HepG2 (cell line): ENCODE measurements around the gene YPEL4. TPM values are rescaled to one million over a fixed set of nuclear protein-coding genes. Genes with fewer than 3 reads are reported as not detected.

Experiments
- CREM ChIP-seq, 2 experiments: sonication (generic) in 1 of 2; formaldehyde crosslinking in 1 of 2; IDR thresholded peaks; 2 replicates each; pipeline versions ENCODE4 v1.4.0 to v1.6.1; 2016 to 2020; ENCODE audit warnings: antibody characterized with exemption in 1 of 2, mild to moderate bottlenecking in 1 of 2, missing genetic modification reagents in 1 of 2
- GRHL1 ChIP-seq: sonication (generic); formaldehyde crosslinking; conservative IDR thresholded peaks from 2 replicates; pipeline ENCODE4 v1.8.0; 2022; ENCODE audit warnings: missing genetic modification reagents
- KLF9 ChIP-seq: IDR thresholded peaks from 2 replicates; pipeline ENCODE4 v1.6.1; 2016; ENCODE audit warnings: low read depth
- LCORL ChIP-seq, 2 experiments: fragments of 450-650 bp in 1 of 2; sonication (generic) in 1 of 2; formaldehyde crosslinking in 1 of 2; IDR thresholded peaks; 2 replicates each; pipeline versions ENCODE4 v1.5.0 to v1.6.1; 2017 to 2020; ENCODE audit warnings: antibody characterized with exemption in 1 of 2, missing genetic modification reagents in 1 of 2
- NFE2 ChIP-seq: sonication (generic); formaldehyde crosslinking; IDR thresholded peaks from 2 replicates; pipeline ENCODE4 v1.4.0; 2020; ENCODE audit warnings: missing genetic modification reagents
- RORA ChIP-seq: sonication (generic); formaldehyde crosslinking; IDR thresholded peaks from 2 replicates; pipeline ENCODE4 v1.5.0; 2020; ENCODE audit warnings: mild to moderate bottlenecking, missing genetic modification reagents, moderate library complexity
- SIX1 ChIP-seq: sonication (generic); formaldehyde crosslinking; IDR thresholded peaks from 2 replicates; pipeline ENCODE4 v1.4.0; 2020; ENCODE audit warnings: missing genetic modification reagents, borderline replicate concordance
- SP140L ChIP-seq: sonication (generic); formaldehyde crosslinking; IDR thresholded peaks from 2 replicates; pipeline ENCODE4 v1.4.0; 2020; ENCODE audit warnings: missing genetic modification reagents, borderline replicate concordance
- TBL1XR1 ChIP-seq: fragments of 150-350 bp; IDR thresholded peaks from 2 replicates; pipeline ENCODE4 v1.6.1; 2014; ENCODE audit warnings: borderline replicate concordance, low read length; ENCODE audit not compliant: partially characterized antibody
- THAP8 ChIP-seq: sonication (generic); formaldehyde crosslinking; IDR thresholded peaks from 2 replicates; pipeline ENCODE4 v1.5.1; 2020; ENCODE audit warnings: missing genetic modification reagents, mild to moderate bottlenecking, borderline replicate concordance
- USF2 ChIP-seq, 2 experiments: sonication (generic) in 1 of 2; formaldehyde crosslinking in 1 of 2; IDR thresholded peaks; 2 replicates each; pipeline versions ENCODE4 v1.5.1 to v1.6.1; 2011 to 2020; ENCODE audit warnings: borderline replicate concordance in 1 of 2, low read depth in 1 of 2, low read length in 1 of 2, mild to moderate bottlenecking in 1 of 2, missing genetic modification reagents in 1 of 2, moderate library complexity in 1 of 2
- ZBTB34 ChIP-seq: sonication (generic); formaldehyde crosslinking; IDR thresholded peaks from 2 replicates; pipeline ENCODE4 v1.8.0; 2022; ENCODE audit warnings: mild to moderate bottlenecking, missing genetic modification reagents
- ZKSCAN1 ChIP-seq: fragments of 150-350 bp; IDR thresholded peaks from 2 replicates; pipeline ENCODE4 v1.6.1; 2014; ENCODE audit warnings: low read length
- ZMYM3 ChIP-seq: sonication (generic); formaldehyde crosslinking; IDR thresholded peaks from 2 replicates; pipeline ENCODE4 v1.5.1; 2020; ENCODE audit warnings: mild to moderate bottlenecking, missing genetic modification reagents
- ZNF10 ChIP-seq: sonication (generic); formaldehyde crosslinking; IDR thresholded peaks from 2 replicates; pipeline ENCODE4 v1.4.0; 2020; ENCODE audit warnings: mild to moderate bottlenecking, low read depth, missing genetic modification reagents, borderline replicate concordance
- ZNF20 ChIP-seq: sonication (generic); formaldehyde crosslinking; IDR thresholded peaks from 2 replicates; pipeline ENCODE4 v1.4.0; 2020; ENCODE audit warnings: mild to moderate bottlenecking, moderate library complexity, missing genetic modification reagents
- ZNF30 ChIP-seq: sonication (generic); formaldehyde crosslinking; IDR thresholded peaks from 2 replicates; pipeline ENCODE4 v1.5.0; 2020; ENCODE audit warnings: mild to moderate bottlenecking, missing genetic modification reagents
- ZNF362 ChIP-seq: sonication (generic); formaldehyde crosslinking; IDR thresholded peaks from 2 replicates; pipeline ENCODE4 v1.4.0; 2020; ENCODE audit warnings: missing genetic modification reagents, mild to moderate bottlenecking, borderline replicate concordance
- ZNF367 ChIP-seq: sonication (generic); formaldehyde crosslinking; IDR thresholded peaks from 2 replicates; pipeline ENCODE4 v1.4.0; 2020; ENCODE audit warnings: missing genetic modification reagents, borderline replicate concordance
- ZNF615 ChIP-seq: sonication (generic); formaldehyde crosslinking; IDR thresholded peaks from 2 replicates; pipeline ENCODE4 v1.5.0; 2020; ENCODE audit warnings: mild to moderate bottlenecking, missing genetic modification reagents, borderline replicate concordance
- ZNF674 ChIP-seq: sonication (generic); formaldehyde crosslinking; IDR thresholded peaks from 2 replicates; pipeline ENCODE4 v1.5.0; 2020; ENCODE audit warnings: low read depth, mild to moderate bottlenecking, missing genetic modification reagents
- polyA plus RNA-seq, 8 experiments: library from polyadenylated mRNA; depleted of rRNA in 3 of 8; stranded (reverse) in 7 of 8; unstranded in 1 of 8; fragments of >200 nt; fragmentation: Illumina TruSeq in 4 of 8; extraction: Trizol in 4 of 8; gene quantifications; 2 replicates each; pipeline versions ENCODE4 v1.2.1 to v1.2.3, GENCODE V29; 2011 to 2016; ENCODE audit warnings: low read depth in 4 of 8, missing spikeins in 1 of 8, mixed read lengths in 1 of 8; ENCODE audit not compliant: insufficient read depth in 1 of 8
- total RNA-seq, 5 experiments: library from RNA; depleted of rRNA; stranded (reverse); fragments of >200 nt; fragmentation: Illumina TruSeq; extraction: Trizol; gene quantifications; 2 replicates each; pipeline ENCODE4 v1.2.3, GENCODE V29; 2016; ENCODE audit warnings: low read depth in 1 of 5

The YPEL4 gene
- total and polyA plus RNA-seq, 2 of the 13 experiments (the other 11 are each of a cell fraction or from before 2014, with no cell fraction given): 0.04 TPM; not detected in 1

- TF ChIP-seq ZKSCAN1 (no peak), LCORL (IDR thresholded peaks at IDR 0.05) (no peak), LCORL (CRISPR knock-in tag; IDR thresholded peaks at IDR 0.05) (no peak), ZNF30 (CRISPR knock-in tag) (no peak), ZBTB34 (CRISPR knock-in tag) (no peak), ZMYM3 (CRISPR knock-in tag) (no peak), USF2 (IDR thresholded peaks at IDR 0.05; ENCODE audit: low read depth, low read length) (no peak), USF2 (CRISPR knock-in tag; IDR thresholded peaks at IDR 0.05; ENCODE audit: borderline replicate concordance) (no peak; the same call in 1 of the 2 replicates), ZNF362 (no peak), TBL1XR1 (no peak), GRHL1 (CRISPR knock-in tag) (no peak), NFE2 (CRISPR knock-in tag) (no peak), RORA (CRISPR knock-in tag) (no peak), SIX1 (CRISPR knock-in tag) (no peak), ZNF10 (CRISPR knock-in tag) (no peak), THAP8 (CRISPR knock-in tag) (0 out of 2 replicates have a peak, but pooled peaks have one; percentile 63), ZNF20 (no peak), ZNF615 (CRISPR knock-in tag) (no peak), ZNF674 (CRISPR knock-in tag) (no peak), KLF9 (CRISPR knock-in tag) (no peak), SP140L (no peak), CREM (IDR thresholded peaks at IDR 0.05) (no peak), CREM (CRISPR knock-in tag; IDR thresholded peaks at IDR 0.05) (no peak), ZNF367 (CRISPR knock-in tag) (no peak)
Measured at GRCh38 chr11:57667736-57668433, 18.2 kb upstream of the YPEL4 start, which contains the start of gene ZDHHC5 (continued).
